Endothelial cell (in vitro differentiated cells): ENCODE measurements around the gene SLC45A2. TPM values are rescaled to one million over a fixed set of nuclear protein-coding genes. Genes with fewer than 3 reads are reported as not detected.

ENCODE experiments used
- DNase-seq: peaks from one replicate; pipeline ENCODE4 v3.0.0; 2021; ENCODE audit warnings: low spot score
- H3K27ac Mint-ChIP-seq: one replicate; pipeline ENCODE4 v1.8.0; 2021; ENCODE audit warnings: mixed read lengths, inconsistent platforms; ENCODE audit not compliant: unreplicated experiment
- H3K27me3 Mint-ChIP-seq: one replicate; pipeline ENCODE4 v1.8.0; 2021; ENCODE audit warnings: mild to moderate bottlenecking, moderate library complexity, mixed read lengths, inconsistent platforms; ENCODE audit not compliant: unreplicated experiment
- H3K36me3 Mint-ChIP-seq: one replicate; pipeline ENCODE4 v1.8.0; 2021; ENCODE audit warnings: mild to moderate bottlenecking, low read depth, mixed read lengths, inconsistent platforms; ENCODE audit not compliant: unreplicated experiment
- H3K4me1 Mint-ChIP-seq: one replicate; pipeline ENCODE4 v1.8.0; 2021; ENCODE audit warnings: mild to moderate bottlenecking, mixed read lengths, inconsistent platforms; ENCODE audit not compliant: unreplicated experiment
- H3K4me3 Mint-ChIP-seq: one replicate; pipeline ENCODE4 v1.8.0; 2021; ENCODE audit warnings: mild to moderate bottlenecking, mixed read lengths, inconsistent platforms; ENCODE audit not compliant: unreplicated experiment
- H3K9me3 Mint-ChIP-seq: one replicate; pipeline ENCODE4 v1.8.0; 2021; ENCODE audit warnings: mixed read lengths, inconsistent platforms; ENCODE audit not compliant: unreplicated experiment
- CTCF ChIP-seq: fragments of 200-600 bp; sonication (generic); IDR thresholded peaks from one replicate; pipeline ENCODE4 v1.5.0; 2021; ENCODE audit warnings: antibody characterized with exemption; ENCODE audit not compliant: unreplicated experiment
- total RNA-seq: library from RNA; stranded (reverse); fragmentation: NEBNext Ultra II Directional; extraction: Animal tissue kit (Norgen Biotek cat#: 25700); gene quantifications from one replicate; pipeline ENCODE4 v1.2.1, GENCODE V29; 2021; ENCODE audit not compliant: unreplicated experiment

Gene SLC45A2
- total RNA-seq, 1 donor from 2014 or later, result 0.15 TPM

GRCh38 chr5:34017254-34017653 lies 32.8 kb upstream of the SLC45A2 start:
- H3K9me3 Mint-ChIP-seq, result no peaks in the 10 kb centered on the region
- H3K4me1 Mint-ChIP-seq, result peaks cover 7% of the 10 kb centered on the region
- DNase-seq, result no peak
- TF ChIP-seq CTCF, result no peak
- H3K27ac Mint-ChIP-seq, result no peak overlapping the region
- no peaks in the 10 kb centered on the region for H3K36me3 Mint-ChIP-seq
- peaks cover 2% of the 10 kb centered on the region for H3K27me3 Mint-ChIP-seq
- H3K4me3 Mint-ChIP-seq, result no peak overlapping the region

- H3K9me3 Mint-ChIP-seq, result no peaks in the 10 kb centered on the region
Measured at GRCh38 chr5:34016750-34017149, 32.3 kb upstream of the SLC45A2 start.

GRCh38 chr5:34016222-34016621 lies 31.7 kb upstream of the SLC45A2 start:
- H3K4me3 Mint-ChIP-seq, result no peak overlapping the region
- no peak for DNase-seq
- H3K36me3 Mint-ChIP-seq, result no peaks in the 10 kb centered on the region
- H3K27me3 Mint-ChIP-seq, result no peaks in the 10 kb centered on the region
- no peaks in the 10 kb centered on the region for H3K9me3 Mint-ChIP-seq
- H3K27ac Mint-ChIP-seq, result no peak overlapping the region
- no peak for TF ChIP-seq CTCF
- H3K4me1 Mint-ChIP-seq, result no peaks in the 10 kb centered on the region

More at GRCh38 chr5:34016750-34017149, 32.3 kb upstream of the SLC45A2 start:
- no peak for DNase-seq
- H3K4me3 Mint-ChIP-seq, result no peak overlapping the region
- no peaks in the 10 kb centered on the region for H3K27me3 Mint-ChIP-seq
- TF ChIP-seq CTCF, result no peak
- H3K4me1 Mint-ChIP-seq, result peaks cover 2% of the 10 kb centered on the region
- no peaks in the 10 kb centered on the region for H3K36me3 Mint-ChIP-seq
- no peak overlapping the region for H3K27ac Mint-ChIP-seq

- H3K4me1 Mint-ChIP-seq, result no peaks in the 10 kb centered on the region
- H3K36me3 Mint-ChIP-seq, result no peaks in the 10 kb centered on the region
- H3K27ac Mint-ChIP-seq, result no peak overlapping the region
- DNase-seq, result no peak
- TF ChIP-seq CTCF, result no peak
- no peaks in the 10 kb centered on the region for H3K9me3 Mint-ChIP-seq
- no peaks in the 10 kb centered on the region for H3K27me3 Mint-ChIP-seq
- H3K4me3 Mint-ChIP-seq, result no peak overlapping the region
Measured at GRCh38 chr5:34015120-34015822, 30.8 kb upstream of the SLC45A2 start.

DNA sequence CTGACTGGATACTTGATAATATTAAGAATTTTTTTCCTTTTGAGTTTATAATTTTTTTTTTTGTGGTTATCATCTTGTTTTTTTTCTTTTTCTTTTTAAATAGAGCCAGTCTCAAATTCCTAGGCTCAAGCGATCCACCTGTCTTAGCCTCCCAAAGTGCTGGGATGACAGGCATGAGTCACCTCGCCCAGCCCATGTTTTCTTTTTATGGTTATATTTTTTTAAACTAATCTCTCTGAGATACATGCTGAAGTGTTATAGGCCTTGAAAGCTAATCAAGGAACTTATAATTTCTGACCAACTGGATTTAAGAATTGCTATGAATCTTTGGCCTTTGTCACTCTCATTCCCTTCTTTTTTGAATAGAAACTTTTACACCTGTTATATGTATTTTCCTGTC lies 30.1 kb upstream of the SLC45A2 start:
- no peak for DNase-seq
- H3K9me3 Mint-ChIP-seq, result no peaks in the 10 kb centered on the region

More for the DNA sequence above, 30.1 kb upstream of the SLC45A2 start:
- Mint-ChIP-seq H3K4me1 (no peaks in the 10 kb centered on the region), H3K4me3 (no peak overlapping the region), H3K27me3 (no peaks in the 10 kb centered on the region), H3K27ac (no peak overlapping the region), H3K36me3 (no peaks in the 10 kb centered on the region)
- TF ChIP-seq CTCF, result no peak
